Skin of body (tissue), 2 donors: ENCODE measurements around the gene PAFAH2. TPM values are rescaled to one million over a fixed set of nuclear protein-coding genes. Genes with fewer than 3 reads are reported as not detected.

Source experiments
- DNase-seq: peaks from one replicate; lab custom pipeline; 2025; lab: John Stamatoyannopoulos, UW
- total RNA-seq: library from RNA; depleted of rRNA; stranded (reverse); fragments of >200 nt; gene quantifications from one replicate; pipeline ENCODE4 v1.2.3, GENCODE V29; 2014

The PAFAH2 gene
- 10.2 TPM for total RNA-seq

DNA sequence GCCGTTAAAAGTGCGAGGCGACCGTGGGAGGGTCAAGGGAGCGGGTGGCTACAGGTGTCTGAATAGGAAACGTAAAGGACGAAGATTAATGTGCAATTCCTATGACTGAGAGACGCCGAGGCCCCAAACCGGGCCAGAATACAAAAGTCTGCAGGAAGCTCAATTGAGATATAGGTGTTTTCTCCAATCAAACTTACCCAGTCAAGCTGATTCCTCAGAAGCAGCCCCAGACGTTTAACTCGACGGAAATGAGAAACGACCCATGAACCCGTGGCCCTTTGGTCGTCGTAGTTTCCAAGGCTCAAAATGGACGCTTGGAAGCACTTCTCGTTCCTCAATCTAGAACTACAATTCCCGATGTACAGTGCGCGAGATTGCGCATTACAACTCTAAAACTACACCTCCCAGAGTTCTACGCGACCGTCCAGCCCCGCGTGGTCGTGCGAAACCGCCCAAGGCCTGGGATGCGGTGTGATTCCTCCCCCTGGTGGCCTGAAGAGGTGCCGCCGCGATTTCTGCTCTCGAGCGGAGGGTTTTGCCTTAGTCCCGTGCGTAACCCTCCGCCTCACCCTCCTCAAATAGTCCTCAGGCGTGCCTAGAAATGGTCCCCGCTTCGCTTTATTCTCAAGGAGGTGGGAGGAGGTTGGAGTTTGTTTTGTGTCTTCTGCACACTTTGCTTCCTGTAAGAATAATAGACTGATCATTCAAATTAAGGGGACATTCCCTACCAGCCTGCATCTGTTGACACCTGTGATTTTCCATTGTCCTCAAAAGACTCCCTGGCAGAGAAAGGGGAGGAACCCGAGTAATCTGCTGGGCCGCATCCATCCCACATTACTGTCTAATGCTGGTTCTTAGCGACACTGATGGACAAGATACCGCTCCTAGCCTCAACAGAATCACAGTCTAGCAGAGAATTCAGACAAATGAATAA lies at the start of gene PAFAH2:
PAFAH2 (minus strand) TSS at position 236 of the 934 bp plus-strand sequence. CDS start 7,247 bp downstream, outside the sequence.
- peak; percentile 100 for DNase-seq

DNA sequence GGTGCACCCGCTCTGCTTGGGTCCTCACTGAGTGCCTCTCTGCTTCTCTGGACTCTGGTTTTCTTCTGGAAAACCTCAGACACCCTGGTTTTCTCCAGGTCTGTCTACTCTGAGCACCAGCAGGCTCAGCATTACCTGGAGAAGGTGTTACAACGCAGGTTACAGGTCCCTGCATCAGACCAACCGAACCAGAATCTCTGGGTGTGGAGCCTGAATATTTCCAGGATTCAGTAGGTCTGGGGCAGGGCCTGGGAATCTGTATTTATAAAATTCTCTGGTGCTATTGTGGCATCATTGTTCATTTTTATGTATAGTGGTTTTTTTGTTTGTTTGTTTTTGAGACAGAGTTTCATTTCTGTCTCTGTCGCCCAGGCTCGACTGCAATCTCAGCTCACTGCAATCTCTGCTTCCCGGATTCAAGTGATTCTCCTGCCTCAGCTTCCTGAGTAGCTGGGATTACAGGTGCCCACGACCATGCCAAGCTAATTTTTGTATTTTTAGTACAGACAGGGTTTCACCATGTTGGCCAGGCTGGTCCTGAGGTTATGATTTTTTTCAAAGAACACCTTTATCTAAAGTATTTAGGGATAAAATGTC lies 49.5 kb upstream of the PAFAH2 start:
- no peak for DNase-seq

DNA sequence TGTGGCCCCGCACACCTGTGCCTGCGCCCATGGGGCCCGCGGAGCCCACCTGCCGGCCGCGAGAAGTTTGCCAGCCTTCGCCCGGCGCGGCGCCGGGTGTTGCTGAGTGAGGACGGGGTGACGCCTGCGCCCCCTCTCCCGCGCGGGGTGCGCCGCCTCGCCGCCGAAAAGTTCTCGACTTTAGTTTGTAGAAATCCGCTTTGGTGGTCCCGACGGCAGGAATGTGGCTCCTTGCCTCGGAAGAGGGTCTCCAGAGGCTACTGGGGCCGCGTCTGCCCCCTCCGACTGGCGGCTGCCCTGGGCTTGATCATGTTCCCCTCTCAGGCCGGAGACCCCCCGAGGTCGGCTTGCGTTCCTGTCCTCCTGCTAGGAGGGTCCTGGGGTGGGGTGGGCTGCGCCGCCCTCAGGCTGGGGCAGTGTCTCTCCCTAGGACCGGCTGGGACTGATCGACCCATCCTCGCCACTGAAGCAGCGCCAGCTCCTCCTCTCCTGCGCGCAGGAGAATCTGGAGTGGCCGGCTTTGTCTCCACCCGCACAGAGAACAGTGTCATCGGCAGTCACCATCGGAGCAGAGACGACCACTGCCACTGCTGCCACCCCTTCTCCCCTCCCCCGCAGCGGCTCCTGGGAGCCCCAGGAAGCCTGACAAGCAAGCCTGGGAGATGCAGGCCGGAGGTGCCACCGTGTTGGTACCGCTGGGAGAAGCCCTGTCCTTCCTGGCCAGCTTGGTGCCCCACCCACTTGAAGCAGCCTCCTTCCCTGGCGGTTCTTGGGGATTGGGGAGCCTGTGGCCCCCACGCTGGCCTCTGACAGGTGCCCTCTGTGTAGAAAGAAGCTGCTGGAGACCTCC lies 48.6 kb upstream of the PAFAH2 start:
- no peak for DNase-seq

DNA sequence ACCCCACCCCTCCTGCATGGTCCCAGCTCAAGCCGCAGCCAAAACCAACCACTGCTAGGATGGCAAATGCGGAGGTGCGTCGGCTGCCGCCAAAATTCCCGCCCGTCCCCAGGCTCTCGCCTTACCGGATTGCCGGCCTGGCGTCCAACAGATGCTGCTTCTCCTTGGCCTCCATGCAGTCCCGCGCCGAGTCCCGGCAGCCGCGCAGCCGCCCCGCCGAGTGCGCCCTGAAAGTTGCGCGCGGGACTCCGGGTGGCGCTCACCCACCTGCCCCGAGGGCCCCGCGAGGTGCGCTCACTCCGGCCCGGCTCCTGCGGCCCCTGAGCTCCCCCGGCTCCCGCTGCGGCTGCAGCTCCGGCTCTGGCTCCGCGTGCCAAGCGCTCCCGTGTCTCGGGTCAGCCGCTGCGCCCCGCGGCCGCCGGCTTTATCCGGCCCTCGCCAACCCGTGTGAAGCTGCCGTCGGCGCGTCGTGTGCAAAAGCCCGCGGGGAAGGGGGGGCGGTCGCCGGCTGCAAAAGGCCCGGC lies 47.9 kb upstream of the PAFAH2 start, which contains the start of gene SLC30A2:
SLC30A2 (minus strand) TSS at position 397 of the 524 bp plus-strand sequence; CDS start at position 175, 222 bp downstream.
- no peak for DNase-seq

DNA sequence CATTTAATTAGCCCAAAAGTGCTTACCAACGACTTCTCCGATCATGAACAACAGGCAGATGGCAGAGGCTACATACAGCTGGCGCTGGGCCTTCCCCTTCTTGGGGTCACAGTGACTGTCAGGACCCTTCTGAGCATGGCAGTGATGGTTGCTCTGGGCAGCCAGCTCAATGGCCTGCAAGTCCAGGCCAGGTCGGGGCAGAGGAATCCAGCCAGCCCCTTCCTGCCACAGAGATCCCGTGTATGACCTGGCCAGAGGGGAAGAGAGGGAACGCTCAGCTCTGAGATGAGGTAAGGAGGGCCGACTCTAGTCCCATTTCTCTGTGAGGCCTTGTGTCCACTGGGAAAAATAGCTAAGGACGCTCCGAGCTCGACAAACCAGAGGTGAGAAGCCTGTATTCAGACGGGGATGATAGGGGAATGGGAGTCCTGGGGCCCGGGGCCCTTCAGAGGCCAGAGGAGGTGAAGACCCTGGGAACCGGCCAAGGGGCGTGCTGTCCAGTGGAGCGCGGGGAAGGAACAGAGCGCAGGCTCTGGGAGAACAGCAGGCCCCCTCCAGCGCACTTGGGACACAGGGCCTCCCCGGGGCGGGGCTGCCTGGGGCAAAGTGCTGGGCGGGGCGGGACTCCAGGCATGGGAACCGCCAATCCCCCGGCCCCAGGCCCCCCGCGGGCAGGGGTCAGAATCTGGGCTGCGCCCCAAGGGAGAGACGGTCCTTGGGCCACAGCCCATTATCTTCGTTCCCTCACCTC lies 47.3 kb upstream of the PAFAH2 start:
- DNase-seq = no peak

DNA sequence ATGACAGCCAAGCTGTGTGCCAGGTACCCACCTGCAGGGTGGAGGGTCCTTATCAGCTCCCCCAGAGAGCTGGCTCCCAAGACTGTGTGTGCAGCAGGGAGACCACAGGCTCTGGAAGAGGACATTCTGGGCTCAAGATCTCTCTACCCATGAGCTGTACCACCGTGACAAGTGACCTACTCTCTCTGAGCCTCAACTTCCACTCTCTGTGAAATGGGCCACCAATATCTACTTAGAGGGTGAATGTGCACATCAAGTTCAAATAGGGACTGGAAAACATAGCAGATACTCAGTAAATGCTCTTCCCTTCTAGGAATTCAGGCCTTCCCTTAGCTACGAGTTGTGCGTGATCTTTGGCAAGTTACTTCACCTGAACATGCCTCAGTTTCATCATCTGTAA lies 46.6 kb upstream of the PAFAH2 start:
- DNase-seq = no peak

DNA sequence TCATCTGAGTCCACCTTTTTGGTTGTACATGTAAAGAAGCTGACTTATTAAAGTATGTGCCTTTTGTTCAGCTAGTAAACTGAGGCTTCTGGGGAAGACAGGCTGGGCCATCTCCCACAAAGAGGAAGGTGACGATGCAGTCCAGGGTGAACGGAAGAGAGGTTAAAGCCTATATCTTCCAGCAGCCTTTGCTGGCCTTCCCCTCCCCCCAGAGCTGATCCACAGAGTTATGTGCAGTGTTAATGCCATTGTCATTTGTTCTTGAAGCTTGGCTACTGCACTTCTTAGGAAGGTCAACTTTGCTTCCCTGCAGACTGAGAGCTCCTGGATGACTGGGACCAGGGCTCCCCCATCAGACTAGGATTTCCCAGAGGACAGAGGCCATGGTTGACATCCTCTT lies 45.9 kb upstream of the PAFAH2 start:
- no peak for DNase-seq

DNA sequence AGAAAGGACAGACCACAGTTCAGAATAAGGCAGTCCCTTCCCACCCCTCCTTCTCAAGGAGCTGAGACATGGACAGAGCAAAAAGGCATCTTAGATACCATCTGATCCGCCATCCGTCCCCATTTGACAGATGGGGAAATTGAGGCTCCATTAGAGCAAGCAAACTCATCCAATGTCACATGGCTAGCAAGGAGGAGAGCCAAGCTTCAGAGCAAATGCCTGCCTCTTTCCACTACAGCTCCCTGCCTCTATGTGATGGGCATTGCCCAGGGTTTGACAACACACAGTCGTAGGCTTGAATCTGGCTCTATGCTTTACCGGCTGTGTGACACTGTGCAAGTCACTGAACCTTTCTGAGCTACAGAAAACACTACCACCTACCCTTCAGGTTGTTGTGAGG lies 44.1 kb upstream of the PAFAH2 start:
- DNase-seq = no peak

DNA sequence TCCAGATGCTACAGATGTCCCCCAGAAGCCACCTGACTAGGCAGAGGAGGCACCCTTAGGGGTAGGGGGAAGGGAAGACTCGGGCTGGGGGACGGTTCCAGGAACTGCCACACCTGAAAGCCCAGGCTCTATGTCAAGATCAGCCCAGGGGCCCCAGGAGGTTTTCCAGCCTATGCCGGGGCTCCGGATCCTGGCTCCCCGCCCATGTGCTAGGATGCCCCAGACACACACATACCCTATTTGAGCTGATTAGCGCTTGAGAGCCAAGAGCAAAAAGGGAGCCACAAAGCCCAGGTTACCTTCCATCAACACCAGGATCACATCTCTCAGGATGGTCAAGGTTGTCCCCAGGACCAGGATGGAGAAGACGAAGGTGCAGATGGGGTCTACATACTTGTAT lies 43.5 kb upstream of the PAFAH2 start:
- DNase-seq = no peak

DNA sequence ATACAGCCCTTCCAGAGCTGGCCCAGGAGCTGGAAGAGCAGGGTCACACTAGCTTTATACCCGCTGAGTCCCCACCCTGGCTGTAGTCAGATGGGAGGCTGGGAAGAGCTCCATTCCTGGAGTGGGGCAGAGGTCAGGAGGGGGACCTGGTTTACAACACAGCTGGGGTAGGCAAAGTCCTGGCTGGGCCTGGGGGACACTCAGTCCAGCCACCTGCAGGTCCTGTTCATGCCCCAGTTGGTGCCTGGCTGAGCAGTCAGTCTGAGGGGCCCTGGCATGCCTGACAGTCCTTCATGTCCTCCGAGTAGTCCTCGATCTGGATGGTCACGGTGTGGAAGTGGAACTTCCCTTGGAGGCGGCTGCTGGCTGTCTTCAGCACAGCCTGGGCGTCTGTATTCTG lies 41.0 kb upstream of the PAFAH2 start:
- no peak for DNase-seq

DNA sequence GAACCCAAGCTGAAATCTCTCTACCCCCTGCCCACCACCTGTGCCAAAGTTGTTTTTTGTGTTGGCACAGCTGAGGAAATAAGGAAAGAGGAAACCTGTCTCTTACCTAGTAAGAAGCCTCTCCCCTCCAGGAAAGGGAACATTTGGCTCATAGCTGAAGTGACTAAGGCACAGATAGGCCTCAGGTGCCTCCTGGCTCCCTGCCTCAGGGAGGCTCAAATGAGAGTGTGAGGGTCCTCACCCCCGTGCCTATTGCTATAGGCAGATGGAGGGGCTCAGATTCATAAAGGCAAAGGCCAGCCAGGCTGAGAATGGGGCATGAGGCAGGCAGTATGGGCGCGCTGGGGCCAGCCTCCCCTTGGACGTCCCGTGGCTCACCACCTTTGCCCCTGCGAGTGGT lies 40.6 kb upstream of the PAFAH2 start:
- no peak for DNase-seq

DNA sequence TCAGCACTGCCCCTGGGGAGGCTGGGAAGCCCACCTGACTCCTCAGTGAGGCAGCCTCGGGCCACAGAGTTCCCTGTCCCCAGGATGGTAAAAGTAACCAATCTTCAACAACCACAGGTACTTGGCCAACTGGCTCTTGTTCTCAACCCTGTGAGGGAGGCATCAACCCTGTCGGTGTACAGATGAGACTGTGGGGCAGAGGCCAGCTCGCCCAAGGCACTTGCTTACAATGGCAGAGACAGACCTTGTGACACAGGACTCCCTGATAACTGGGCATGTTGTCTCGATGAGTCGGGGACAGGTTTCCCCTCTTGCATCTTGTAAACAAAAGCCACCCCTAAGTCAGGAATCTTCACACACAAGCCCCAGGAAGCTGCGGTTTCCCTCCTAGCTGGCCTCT lies 40.0 kb upstream of the PAFAH2 start:
- no peak for DNase-seq

DNA sequence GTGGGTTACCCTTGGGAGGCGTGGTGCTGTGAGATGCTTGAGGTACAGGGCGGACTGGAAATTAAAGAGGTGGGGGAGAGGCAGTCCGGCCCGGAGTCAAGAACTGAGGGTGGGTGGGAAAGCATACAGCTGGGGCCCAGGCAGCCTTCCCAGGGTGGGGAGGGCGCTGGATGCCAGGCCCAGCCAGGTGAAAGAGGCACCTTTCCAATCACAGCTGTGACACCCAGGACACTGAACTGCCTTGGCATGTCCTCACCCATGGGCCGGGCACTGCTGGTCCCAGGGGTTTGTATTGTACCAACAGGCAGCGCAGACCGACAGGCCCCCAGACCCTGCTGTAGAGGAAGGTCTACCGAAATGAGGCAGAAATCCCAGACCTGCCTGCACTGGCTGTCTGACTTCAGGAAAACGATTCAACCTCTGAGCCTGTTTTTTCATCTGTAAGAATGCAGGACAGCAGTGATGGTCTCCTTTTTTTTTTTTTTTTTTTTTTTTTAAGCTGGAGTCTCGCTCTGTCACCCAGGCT lies 39.0 kb upstream of the PAFAH2 start:
- no peak for DNase-seq

DNA sequence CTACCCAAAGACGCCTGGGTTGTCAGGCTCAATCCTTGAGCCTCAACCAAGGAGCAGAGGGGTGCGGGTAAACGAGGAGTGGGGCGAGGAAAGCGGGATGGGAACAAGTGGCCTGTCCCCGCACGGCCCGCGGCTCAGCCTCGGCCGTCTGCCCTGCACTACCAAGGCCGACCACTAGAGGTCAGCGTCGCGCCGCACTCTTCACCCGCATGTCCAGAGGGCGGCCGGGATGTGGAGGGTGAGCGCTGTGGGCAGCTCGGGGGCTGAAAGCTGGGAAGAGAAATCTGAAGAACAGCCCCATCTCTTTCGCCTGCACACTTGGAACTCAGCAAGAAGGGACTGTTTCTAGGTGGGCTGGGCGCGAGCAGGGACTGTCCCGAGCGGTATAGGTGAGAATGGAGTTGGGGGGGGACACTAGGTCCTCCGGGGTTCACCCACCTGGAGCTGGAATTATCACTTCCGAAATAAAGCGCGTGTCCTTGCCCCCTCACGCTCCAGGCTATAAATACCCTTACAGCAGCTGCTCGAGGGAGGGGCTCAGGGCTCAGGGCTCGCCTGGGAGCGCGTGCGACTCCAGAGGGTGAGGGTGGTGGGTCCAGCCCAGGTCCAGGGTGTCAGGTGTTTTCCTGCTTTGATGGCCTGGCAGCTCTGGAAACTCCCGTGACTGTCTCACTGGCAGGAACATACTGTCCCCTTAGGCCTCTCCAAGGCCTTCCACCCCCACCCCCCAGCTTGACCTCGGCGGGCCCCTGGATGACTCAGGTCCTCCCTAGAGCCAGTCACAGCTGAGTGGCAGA lies 38.3 kb upstream of the PAFAH2 start:
- peak; percentile 55 for DNase-seq

DNA sequence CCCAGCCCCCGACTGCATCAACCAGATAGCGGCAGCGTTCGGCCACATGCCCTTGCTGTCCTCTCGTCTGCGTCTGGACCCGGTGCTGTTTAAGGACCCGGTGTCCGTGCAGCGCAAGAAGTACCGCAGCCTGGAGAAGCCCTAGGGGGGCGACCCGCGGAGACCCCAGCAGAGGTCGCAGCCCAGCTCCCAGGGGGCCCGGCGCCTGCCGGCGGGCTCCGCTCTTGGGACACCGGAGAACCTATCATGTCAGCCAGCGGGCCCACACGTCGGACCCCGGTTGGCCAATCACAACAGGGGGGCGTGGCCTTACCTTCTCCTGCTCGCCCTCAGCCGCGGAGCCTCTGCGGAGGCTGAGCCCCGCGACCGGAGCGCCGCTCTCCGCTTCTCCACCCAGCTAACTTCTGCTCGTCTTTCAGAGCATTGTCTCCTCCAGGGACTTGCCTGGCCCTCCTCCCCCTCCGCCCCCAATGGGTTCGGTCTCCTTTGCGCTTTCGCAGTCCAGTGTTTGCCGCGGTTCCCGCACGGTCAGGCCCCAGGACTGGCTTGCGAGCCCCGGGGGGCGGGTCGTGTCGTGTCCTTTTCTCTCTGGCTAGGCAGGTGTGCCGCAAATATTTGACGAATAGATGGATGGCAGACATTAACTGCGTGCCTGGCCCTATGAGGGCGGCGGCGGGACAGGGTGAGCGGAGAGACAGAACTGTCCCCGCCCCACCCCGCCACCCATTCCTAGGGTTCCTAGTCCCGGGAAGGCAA lies 37.5 kb upstream of the PAFAH2 start:
- DNase-seq = peak; percentile 63

DNA sequence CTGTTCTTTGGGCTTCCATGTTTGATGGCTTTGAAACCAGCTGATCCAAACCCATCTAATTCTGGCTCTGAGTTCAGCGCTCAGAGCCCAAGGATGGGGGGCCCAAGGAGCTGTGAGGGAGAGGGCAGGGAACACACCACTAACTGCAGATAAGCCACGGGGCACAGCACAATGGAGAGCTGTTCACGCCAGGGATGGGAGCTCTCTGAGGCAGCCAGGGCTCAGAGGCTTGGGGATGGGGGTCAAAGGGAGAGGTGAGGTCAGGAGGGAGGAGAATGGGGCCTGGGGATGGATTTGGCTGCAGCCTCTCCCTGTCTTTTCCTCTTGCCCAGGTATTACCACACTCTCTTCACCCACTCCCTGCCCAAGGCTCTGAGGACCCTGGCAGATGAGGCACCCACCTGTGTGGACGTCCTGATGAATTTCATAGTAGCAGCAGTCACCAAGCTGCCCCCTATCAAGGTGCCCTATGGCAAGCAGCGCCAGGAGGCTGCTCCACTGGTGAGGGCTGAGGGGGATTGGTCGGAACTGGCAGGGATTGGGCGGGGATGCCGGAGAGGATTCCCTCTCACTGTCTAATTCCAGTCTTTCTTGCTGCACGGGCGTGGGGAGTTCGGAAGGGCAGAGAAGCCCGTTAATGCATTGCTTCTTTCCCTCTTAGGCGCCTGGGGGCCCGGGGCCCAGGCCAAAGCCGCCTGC lies 36.8 kb upstream of the PAFAH2 start:
- DNase-seq = no peak

DNA sequence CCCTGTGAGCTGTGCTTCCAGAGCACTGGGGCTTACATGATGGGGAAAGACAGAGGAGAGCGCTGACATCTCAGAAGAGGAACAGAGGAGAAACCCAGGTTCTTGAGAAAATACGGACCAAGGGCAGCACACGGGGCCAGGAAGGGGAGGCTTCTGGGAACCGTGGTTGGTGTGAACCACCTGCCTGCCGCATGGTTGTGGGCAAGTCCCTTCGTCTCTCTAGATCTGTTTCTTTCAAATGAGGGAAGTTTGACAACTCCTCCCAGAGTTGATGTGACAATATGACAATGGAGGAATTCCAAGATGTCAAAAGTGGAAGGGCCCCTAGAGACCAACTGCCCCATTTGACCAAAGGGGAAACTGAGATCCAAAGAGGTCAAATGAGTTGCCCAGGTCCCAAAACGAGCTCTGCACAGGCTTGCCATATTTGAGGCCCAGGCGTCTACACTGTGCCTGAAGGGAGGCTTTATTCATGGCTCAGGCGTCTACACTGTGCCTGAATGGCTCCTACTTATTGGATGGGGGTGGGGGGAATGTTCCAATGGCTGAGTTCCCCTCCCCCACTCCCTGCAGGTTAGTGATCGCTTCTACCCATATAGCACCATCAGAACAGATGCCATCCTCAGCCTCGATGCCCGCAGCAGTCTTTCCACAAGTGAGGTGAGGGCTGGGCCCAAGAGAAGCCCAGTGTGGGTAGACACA lies 34.9 kb upstream of the PAFAH2 start:
- no peak for DNase-seq
